OCI-LY1 (cell line): ENCODE data around the gene OOEP.

ENCODE experiments used
- CTCF ChIP-seq: fragments of 200-600 bp; sonication (generic), shearing (Covaris generic); IDR thresholded peaks from 2 replicates; pipeline ENCODE4 v1.5.1; 2017; ENCODE audit warnings: mild to moderate bottlenecking, antibody characterized with exemption, low read length, moderate library complexity, mixed read lengths
- EZH2 ChIP-seq: fragments of 200-600 bp; sonication (generic), shearing (Covaris generic); IDR thresholded peaks from 2 replicates; pipeline ENCODE4 v1.8.0; 2017; ENCODE audit warnings: borderline replicate concordance, mixed run types, mild to moderate bottlenecking, antibody characterized with exemption, low read length, moderate library complexity, mixed read lengths

GRCh38 chr6:73367761-73368355, 1.8 kb downstream of the OOEP start:
- no peak for TF ChIP-seq EZH2
- TF ChIP-seq CTCF, result no peak
